ENCODE measurements around the gene SCLY. TPM values are rescaled to one million over a fixed set of nuclear protein-coding genes. Genes with fewer than 3 reads are reported as not detected.
"Not testable (repeated sequence)": the region's sequence is repeated elsewhere in the genome, so short reads cannot be mapped to it uniquely, and the experiment has no call there.

Gene SCLY
- total RNA-seq, 1 experiment from 2014 or later: 8.7 TPM

DNA sequence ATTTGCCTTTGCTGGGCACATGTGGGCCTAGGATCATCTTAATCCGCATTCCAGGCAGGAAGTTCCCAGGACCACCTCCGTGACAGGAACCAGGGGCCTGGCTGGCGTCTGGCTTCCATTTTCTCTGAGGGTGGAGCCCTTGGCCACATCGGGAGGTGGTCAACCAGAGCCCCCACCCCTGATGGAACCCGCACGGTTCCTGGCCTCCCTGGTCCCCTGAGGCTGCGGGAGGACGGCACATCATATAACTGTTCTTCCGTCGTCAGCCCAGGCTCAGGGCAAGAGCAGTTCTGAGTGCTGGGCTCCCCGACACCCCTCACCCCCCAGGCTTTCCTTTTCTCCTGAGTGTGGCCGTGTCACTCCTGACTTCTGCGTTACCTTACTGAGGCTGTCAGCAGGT lies 52.8 kb downstream of the SCLY start:
- no peak for DNase-seq (ENCODE audit: low read depth)

DNA sequence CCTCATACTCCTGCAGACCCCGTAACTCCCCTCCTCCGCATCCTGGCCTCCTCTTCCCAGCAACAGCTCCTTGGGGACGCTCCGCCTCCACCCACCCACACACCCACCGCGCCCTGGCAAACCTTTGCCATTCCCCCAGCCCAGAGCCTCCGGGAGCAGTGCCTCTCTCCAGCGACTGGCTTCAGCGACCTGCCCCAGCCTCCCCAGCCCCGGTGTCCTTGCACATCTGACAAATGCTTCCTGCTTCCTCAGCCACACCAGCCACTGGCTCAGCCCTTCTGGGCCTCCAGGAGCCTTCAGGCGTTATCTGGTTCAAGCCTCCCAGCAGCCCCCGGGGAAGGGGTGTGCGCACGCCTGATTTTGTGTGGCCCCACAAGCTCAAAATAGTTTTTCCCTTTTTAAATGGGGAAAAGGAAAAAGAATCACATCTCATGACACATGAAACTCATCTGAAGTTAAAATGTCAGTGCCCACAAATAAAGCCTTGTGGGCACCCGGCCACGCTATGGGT lies 53.6 kb downstream of the SCLY start:
- no peak for DNase-seq (ENCODE audit: low read depth)

DNA sequence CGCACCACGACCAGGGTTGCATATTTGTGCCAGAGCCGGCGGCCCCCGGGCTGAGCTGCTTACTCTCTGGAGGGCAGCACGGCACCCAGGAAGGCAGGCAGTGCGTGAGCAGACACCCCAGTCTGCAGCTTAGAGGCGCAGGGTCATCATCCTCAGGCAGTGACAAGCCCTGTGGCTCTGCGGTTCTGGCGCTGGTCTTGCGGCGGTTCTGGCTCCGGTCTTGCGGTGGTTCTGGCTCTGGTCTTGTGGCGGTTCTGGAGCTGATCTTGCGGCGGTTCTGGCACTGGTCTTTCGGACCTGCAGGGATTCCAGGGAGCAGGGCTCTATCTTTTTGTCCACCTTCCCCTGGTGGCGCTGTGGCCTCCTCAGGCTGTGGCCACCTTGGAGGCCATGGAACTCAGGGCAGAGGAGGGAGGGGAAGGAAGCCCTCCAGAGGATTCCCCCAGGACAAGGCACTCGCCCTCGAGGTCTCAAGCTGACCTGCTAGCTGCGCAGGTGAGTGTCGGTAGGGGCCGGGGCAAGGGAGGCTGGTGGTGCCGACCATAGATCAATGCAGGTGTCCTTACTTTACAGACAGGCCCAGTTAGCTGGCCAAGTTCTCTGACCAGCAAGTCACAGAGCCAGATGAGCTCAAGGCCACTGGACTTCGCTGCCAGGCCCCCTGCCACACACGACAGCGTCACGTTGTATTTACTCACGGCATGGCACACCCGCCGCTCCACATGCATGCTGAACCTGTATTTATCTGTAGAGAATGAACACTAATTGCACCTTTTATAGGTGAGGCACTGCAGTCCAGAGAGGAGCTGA lies 54.3 kb downstream of the SCLY start:
- DNase-seq (ENCODE audit: low read depth): no peak

DNA sequence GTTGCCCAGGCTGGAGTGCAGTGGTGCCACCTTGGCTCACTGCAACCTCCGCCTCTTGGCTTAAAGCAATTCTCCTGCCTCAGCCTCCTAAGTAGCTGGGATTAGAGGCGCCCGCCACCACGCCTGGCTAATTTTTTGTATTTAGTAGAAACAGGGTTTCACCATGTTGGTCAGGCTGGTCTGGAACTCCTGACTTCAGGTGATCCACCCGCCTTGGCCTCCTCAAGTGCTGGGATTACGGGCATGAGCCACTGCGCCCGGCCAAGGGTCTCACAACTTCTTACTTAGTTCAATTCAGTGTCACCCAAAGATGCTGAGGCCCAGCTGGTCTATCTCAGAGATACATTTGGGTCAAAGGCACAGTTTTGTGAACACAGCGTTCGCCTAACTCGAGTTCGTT lies 54.9 kb downstream of the SCLY start:
- DNase-seq (ENCODE audit: low read depth): not testable (repeated sequence)

DNA sequence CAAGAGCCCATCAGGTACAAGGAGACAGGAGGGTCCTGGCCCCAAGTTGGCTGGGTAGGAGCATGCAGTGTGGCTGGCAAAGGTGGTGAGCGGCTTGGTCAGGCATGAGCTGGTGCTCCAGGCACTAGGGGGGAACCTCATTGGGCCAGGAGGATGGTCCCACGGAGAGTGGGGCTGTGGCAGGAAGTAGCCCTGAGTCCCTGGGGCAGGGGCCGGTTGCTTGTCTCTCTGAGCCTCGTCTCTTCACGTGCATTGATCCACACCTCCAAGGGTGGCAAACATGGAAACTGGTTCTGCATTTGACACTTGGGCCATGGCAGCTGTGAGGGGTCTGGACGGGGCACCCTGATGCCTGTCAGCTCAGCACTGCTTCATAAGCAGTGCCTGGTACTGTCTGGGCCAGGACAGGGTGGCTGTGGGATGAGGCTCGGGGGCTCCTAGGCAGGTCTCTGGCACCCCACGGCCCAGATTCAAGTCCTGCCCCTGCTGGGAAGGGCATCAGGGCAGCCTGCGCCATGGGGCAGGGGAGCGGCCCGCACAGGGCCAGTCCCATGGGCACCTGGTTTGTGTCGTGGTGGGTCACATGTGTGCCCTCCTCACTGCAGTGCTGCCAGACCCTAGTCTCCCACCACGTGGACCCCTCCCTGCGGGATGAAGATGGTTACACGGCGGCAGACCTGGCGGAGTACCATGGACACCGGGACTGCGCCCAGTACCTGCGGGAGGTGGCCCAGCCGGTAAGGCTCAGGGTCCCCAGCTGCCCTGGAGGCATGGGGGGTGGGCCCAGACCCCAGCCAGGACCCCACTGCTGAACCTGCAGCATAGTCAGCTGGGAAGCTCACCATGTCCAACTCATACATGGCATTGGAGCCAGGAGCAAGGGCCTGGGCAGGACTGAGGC lies 55.7 kb downstream of the SCLY start:
- DNase-seq (ENCODE audit: low read depth): no peak

DNA sequence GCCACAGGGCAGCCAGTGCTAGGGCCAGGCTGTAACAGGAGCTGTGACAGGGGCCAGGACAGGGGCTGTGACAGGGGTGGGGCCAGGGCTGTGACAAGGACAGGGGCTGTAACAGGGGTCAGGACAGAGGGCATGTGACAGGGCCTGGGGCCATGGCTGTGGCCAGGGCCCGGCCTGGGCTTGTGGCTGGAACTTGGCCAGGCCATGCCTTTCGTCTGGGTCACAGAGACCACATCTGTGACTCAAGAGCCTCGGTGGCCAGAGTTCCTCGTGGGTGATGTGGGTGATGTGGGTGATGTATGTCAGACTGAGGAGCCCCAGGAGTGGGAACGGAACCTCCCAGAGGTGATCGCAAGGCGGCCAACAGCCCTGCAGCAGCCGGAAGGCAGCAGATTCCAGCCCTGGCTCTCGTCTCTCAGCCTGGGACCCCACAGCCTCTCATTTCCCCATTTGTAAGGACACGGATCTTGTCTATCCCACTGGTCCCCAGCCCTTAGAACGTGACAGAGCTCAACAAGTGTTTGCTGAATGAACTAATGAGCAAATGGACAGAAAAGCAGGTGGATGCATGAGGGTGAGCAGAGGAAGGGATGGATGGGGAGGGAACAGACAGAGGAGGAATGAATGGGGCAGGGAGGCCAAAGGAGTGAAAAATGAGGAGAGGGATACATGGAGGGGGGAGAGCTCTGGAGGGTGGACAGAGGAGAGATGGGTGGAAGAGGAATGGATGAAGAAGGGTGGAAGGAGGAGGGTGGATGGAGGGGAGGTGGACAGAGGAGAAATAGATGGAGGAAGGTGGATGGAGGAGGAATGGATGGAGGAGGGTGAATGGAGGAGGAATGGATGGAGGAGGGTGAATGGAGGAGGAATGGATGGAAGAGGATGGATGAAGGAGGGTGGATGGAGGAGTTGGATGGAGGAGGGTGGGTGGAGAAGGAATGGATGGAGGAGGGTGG lies 56.7 kb downstream of the SCLY start:
- peak; percentile 73 for DNase-seq (ENCODE audit: low read depth)

DNA sequence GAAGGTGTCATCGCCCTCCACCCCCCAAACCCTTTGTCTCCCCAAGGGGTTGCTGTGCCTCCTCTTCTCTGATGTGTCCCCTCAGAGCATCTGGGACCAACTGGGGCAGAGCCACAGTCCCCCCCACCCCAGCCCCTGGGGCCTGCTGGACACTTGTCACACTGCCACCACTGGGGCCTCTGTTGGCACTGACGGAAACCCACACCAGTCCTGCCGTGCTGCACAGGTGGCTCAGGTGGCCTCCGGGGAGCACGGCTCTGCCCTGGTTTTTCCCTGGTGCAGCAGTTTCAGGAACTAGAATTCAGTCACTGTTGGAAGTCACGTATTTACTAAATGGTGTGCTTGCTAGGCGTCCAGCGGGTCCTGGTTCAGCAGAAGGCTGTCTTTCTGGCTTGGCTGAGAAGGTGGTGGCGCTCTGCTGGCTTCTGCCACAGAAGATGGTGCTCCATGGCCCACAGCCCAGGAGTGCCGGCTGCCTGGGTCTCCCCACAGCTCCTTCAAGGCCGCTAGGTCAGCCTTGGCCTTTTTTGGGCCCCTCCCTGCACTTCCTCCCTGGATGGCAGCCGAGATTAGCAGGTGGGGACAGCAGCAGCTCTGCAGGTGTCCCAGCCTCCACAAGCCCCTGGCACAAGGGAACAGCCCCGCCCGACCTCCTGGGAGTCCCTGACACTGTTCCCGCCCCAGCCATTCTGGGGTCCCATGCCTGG lies 59.1 kb downstream of the SCLY start:
- DNase-seq (ENCODE audit: low read depth): no peak

DNA sequence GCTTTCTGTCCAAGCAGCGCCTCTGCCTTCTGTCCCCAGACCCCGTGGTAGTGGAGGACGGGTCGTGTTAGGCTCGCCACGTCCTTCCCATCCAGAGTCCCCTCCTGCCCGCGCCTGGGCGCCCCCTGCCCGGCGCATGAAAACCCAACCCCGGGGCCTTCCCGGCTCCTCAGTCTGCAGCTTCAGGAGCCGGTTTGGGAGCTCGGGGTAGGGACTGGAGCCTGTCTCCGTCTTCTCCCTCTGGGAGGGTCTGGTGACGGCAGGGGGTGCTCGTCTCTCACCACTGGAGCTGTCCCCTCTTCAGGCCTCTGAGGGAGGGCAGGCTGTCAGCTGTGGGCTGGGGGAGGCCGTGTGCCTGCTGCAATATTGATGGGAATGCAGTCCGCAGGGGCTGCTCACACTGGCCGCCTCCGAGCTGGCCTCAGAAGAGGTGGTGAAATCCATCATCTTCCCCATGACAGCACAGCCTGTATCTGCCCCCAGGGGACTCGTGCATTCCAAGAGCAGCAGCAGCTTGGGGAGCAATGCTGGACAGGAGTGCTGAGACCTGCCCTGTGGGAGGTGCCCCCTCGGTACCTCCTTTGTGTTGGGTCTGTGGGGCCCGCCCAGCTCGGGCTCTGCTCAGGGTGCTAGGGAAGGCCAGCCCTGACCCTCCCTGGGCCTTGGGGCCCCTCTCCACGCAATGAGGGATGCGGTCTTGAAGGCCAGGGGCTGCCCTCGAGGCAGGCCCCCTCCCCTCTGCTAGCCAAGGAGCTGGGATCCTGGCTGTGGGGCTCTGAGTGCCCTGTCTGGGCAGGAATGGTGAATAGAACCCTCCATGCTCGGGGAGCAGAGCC lies 59.9 kb downstream of the SCLY start:
- DNase-seq (ENCODE audit: low read depth): peak; percentile 37

DNA sequence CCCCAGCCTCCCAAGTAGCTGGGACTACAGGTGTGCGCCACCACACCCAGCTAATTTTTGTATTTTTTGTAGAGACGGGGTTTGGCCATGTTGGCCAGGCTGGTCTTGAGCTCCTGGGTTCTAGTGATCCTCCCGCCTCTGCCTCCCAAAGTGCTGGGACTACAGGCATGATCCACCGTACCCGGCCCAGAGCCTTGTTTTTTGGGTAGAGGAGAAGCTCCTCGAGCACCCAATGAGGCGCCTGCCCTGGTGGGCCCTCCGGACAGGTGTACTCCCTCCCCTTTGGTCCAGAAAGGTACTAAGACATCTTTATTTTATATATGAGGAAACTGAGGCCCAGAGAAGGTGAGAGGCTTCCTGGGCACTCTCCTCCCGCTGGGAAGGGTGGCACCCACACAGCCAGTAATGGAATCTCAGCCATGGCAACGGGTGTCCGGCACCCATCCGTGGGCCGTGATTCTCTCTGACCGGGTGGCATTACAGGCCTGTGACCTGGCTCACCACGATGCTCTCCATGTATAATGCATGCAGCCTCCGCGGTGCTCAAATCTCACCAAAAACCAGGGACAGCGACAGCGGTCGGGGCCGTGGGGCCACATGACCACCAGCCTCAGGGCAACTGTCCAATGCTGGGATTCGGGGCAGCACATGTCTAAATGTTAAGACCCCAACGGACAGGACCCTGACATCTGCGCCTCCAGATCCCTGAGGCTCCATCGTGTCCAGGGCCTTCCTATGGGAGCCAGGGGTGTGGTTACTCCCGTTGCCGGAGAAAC lies 60.9 kb downstream of the SCLY start:
- DNase-seq (ENCODE audit: low read depth): no peak

DNA sequence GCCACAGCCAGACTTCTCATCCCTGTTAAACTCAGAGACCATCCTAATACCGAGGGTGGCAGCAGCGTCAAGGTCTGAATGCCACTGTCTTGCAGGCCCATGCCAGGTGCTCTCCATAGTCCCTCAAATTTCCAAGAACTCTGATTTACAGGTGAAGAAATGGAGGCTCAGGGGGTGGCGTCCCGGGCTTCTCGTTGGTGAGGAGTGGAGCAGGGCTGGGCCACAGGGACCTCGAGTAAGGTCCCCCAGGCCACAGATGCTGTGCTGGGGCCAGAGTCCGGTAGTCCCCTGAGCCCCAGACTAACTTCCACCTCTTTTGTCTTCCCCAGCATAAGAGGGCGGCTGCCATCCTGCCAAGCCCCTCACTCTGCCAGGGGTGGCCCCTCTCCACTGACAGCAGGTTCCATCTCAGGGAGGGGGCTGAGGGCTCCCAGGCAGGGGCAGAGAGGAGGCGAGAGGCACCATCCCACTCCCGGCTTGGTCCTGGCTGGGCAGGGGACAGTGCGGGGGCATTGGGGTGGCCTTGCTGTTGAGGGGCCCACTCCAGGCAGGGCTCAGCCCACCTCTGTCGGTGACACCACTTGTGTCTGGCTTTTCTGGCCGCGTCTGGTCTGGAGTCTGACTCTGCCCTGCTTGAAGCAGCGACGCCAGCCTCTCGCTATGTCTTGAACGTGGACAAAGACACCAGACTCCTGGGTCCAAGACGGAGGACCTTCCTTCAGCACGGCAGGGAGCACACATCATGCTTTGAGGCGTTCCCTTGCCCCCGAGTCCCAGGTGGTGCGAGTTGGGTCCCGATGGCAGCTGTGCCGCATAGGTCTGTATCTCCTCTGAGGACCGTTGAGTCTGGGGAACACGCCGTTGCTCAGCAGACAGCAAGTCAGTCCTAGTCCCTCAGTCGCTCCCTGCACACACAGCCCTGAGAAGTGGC lies 61.8 kb downstream of the SCLY start:
- DNase-seq (ENCODE audit: low read depth): no peak

DNA sequence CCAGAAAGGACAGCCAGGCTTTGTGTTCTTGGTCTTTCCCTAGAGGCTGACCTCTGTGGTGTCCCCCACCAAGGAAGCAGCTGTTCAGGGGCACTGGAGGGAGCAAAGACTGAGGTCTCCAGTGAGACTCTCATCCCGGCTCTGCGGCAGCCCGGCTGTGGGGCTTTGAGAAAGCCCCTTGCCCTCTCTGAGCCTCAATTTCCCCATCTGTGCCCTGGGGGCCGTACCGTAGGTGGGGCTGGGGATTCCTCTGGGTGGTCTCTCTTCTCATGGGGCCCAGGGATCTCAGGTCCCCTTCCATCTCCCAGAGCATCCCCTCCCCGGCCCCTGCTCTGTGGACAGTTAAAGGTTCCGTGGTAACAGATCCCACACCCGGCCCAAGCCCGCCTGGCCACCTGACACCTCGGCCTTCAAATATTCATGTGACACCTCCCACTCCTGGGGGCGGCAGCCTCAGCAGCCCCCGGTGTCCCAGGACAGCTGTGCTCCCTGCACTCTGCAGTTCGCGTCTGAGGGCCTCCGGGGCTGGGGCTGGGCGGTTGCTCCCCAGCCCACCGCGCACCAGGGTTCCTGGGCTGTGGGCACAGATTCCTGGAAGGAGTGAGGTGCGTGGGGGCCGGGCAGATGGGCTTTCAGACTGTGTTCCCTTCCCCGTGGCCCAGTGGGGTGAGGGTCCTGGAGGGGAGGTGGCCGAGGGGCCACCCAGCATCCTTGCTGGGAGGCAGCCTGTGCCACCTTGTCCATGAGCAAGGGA lies 62.6 kb downstream of the SCLY start:
- no peak for DNase-seq (ENCODE audit: low read depth)

DNA sequence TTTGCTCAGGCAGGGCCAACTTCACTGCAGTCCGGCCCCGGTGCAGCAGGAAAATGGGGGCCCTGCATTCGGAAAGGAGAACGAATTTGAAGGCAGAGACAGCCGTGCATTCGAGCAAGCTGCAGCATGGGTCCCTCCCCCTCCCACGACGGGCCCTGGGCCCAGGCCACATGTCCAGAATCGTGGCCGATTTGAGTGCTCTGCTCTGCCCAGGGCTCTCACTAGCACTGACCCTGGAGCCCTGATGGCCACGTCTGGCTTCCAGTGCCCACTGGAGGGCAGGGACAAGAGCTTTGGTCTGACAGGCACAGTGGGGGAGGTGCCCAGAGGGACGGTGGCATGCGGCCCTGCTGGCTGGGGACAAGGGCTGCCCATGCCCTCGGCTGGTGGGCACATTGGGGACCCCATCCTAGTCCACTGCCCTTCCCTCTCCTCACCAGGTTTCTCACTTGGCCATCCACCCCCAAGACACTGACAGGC lies 63.2 kb downstream of the SCLY start:
- no peak for DNase-seq (ENCODE audit: low read depth)

DNA sequence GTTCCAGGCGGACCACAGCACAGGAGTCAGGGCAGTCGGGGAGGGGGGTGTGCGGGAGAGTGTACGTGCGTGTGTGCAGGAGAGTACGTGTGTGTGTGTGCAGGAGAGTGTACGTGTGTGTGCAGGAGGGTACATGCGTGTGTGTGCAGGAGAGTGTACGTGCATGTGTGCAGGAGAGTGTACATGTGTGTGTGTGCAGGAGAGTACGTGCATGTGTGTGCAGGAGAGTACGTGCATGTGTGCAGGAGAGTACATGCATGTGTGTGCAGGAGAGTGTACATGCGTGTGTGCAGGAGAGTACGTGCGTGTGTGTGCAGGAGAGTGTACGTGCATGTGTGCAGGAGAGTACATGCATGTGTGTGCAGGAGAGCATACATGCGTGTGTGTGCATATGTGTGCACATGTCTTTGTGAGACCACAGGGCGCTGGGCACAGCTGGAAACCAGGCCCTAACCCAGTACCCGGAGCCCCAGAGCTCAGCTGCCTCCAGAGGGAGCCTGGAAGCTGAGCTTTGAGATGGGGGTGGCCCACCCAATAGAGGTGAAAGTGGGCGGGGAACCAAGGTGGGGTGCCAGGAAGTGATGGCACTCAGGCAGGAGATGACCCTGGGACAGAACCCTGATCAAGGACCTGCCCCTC lies 63.8 kb downstream of the SCLY start:
- no peak for DNase-seq (ENCODE audit: low read depth)

DNA sequence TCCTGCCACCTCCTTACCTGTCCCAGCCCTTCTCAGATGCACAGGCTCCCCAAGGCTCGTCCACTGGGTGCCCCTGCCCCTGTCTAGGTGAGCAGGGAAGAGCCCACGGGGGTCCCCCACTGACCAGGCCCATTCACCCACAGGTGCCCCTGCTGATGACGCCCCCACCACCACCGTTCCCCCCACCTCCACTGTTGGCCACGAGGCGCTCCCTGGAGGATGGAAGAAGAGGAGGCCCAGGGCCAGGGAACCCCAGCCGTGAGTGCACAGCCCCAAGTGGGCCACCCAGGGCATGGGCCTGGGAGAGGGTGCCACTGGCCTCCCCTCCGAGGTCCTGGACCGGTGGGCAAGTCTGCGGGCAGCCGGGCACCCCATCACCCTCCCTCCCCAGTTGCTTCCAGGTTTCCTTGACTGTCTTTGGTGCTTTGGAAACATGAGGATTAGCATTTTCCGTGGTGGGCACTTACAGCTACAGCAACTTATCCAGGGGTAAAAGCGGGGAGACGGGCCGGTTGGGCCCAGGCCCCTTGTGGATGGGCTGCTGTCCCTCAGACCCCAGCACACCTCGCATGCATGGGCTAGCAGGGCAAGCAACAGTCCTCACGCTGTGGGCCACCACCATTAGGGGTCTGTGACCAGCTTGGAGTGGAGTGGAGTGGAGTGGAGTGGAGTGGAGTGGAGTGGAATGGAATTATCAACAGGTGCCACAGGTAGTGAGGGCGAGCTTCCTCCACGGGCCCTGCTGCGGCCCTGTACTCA lies 64.5 kb downstream of the SCLY start:
- no peak for DNase-seq (ENCODE audit: low read depth)

DNA sequence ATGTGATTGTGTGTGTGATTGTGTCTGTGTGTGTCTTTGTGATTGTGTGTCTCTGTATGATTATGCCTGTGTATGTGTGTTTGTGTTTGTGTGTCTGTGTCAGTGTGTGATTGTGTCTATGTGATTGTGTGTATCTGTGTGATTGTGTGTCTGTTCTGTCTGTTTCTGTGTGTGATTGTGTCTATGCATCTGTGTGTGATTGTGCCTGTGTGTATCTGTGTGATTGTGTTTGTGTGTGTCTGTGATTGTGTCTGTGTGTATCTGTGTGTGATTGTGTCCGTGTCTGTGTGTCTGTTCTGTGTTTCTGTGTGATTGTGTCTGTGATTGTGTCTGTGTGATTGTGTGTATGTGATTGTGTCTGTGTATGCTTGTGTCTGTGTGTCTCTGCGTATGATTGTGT lies 65.5 kb downstream of the SCLY start:
- DNase-seq (ENCODE audit: low read depth): no peak

DNA sequence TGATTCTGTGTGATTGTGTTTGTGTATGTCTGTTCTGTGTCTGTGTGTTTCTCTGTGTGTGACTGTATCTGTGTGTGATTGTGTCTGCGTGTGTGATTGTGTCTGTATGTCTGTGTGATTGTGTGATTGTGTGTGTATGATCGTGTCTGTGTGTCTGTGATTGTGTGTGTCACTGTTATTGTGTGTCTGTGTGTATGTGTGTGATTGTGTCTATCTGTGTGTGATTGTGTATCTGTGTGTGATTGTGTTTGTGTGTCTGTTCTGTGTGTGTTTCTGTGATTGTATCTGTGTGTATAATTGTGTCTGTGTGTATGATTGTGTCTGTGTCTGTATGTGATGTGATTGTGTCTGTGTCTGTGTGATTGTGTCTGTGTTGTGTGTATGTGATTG lies 66.0 kb downstream of the SCLY start:
- no peak for DNase-seq (ENCODE audit: low read depth)

All from M059J (cell line).